HepG2 (cell line): ENCODE results near the gene CCL16. TPM values are rescaled to one million over a fixed set of nuclear protein-coding genes. Genes with fewer than 3 reads are reported as not detected.

Experiments
- ARID2 ChIP-seq: sonication (generic); formaldehyde crosslinking; IDR thresholded peaks from 2 replicates; pipeline ENCODE4 v1.8.1; 2022; ENCODE audit warnings: mild to moderate bottlenecking, missing genetic modification reagents, borderline replicate concordance
- DPF2 ChIP-seq: sonication (generic); formaldehyde crosslinking; IDR thresholded peaks from 2 replicates; pipeline ENCODE4 v1.4.0; 2020; ENCODE audit warnings: mild to moderate bottlenecking, low read depth, missing genetic modification reagents, borderline replicate concordance
- FOXK2 ChIP-seq: fragments of 450-650 bp; IDR thresholded peaks from 2 replicates; pipeline ENCODE4 v1.6.1; 2016
- GLI4 ChIP-seq: sonication (generic); formaldehyde crosslinking; IDR thresholded peaks from 2 replicates; pipeline ENCODE4 v1.5.1; 2020; ENCODE audit warnings: missing genetic modification reagents, mild to moderate bottlenecking, moderate library complexity, borderline replicate concordance
- NR2F2 ChIP-seq: IDR thresholded peaks from 2 replicates; pipeline ENCODE4 v1.6.1; 2012; ENCODE audit warnings: low read depth, inconsistent platforms, borderline replicate concordance
- PLRG1 ChIP-seq: fragments of 450-650 bp; conservative IDR thresholded peaks from 2 replicates; pipeline ENCODE4 v1.6.1; 2016
- POLR2G ChIP-seq: fragments of 200-400 bp; formaldehyde crosslinking; IDR thresholded peaks from 2 replicates; pipeline ENCODE4 v1.6.1; 2018; ENCODE audit warnings: mild to moderate bottlenecking, low read depth, low read length, moderate library complexity
- ZNF101 ChIP-seq: sonication (generic); formaldehyde crosslinking; IDR thresholded peaks from 2 replicates; pipeline ENCODE4 v1.4.0; 2020; ENCODE audit warnings: mild to moderate bottlenecking, low read depth, missing genetic modification reagents, borderline replicate concordance
- ZNF136 ChIP-seq: sonication (generic); formaldehyde crosslinking; IDR thresholded peaks from 2 replicates; pipeline ENCODE4 v1.8.1; 2022; ENCODE audit warnings: low read depth, mild to moderate bottlenecking, moderate library complexity, missing genetic modification reagents
- ZNF234 ChIP-seq: sonication (generic); formaldehyde crosslinking; conservative IDR thresholded peaks from 2 replicates; pipeline ENCODE4 v1.5.1; 2020; ENCODE audit warnings: mild to moderate bottlenecking, missing genetic modification reagents
- ZNF274 ChIP-seq: sonication (generic); formaldehyde crosslinking; IDR thresholded peaks from 2 replicates; pipeline ENCODE4 v1.5.1; 2020; ENCODE audit warnings: mild to moderate bottlenecking, missing genetic modification reagents
- ZNF446 ChIP-seq: sonication (generic); formaldehyde crosslinking; IDR thresholded peaks from 2 replicates; pipeline ENCODE4 v1.5.0; 2020; ENCODE audit warnings: mild to moderate bottlenecking, missing genetic modification reagents
- ZNF709 ChIP-seq: sonication (generic); formaldehyde crosslinking; IDR thresholded peaks from 2 replicates; pipeline ENCODE4 v1.5.0; 2020; ENCODE audit warnings: mild to moderate bottlenecking, missing genetic modification reagents
- polyA plus RNA-seq, 8 experiments: library from polyadenylated mRNA; depleted of rRNA in 3 of 8; stranded (reverse) in 7 of 8; unstranded in 1 of 8; fragments of >200 nt; fragmentation: Illumina TruSeq in 4 of 8; extraction: Trizol in 4 of 8; gene quantifications; 2 replicates each; pipeline versions ENCODE4 v1.2.1 to v1.2.3, GENCODE V29; 2011 to 2016; ENCODE audit warnings: low read depth in 4 of 8, missing spikeins in 1 of 8, mixed read lengths in 1 of 8; ENCODE audit not compliant: insufficient read depth in 1 of 8
- total RNA-seq, 5 experiments: library from RNA; depleted of rRNA; stranded (reverse); fragments of >200 nt; fragmentation: Illumina TruSeq; extraction: Trizol; gene quantifications; 2 replicates each; pipeline ENCODE4 v1.2.3, GENCODE V29; 2016; ENCODE audit warnings: low read depth in 1 of 5
- TF ChIP-seq, protein P1 (sequence below): sonication (generic); formaldehyde crosslinking; IDR thresholded peaks from 2 replicates; pipeline ENCODE4 v1.8.1; 2023; ENCODE audit warnings: mild to moderate bottlenecking, missing genetic modification reagents
- TF ChIP-seq, protein P2 (sequence below): sonication (generic); formaldehyde crosslinking; IDR thresholded peaks from 2 replicates; pipeline ENCODE4 v1.4.0; 2020; ENCODE audit warnings: missing genetic modification reagents
- TF ChIP-seq, protein P3 (sequence below): sonication (generic); formaldehyde crosslinking; IDR thresholded peaks from 2 replicates; pipeline ENCODE4 v1.8.1; 2022; ENCODE audit warnings: mild to moderate bottlenecking, missing genetic modification reagents
- TF ChIP-seq, protein P4 (sequence below), 2 experiments: fragments of 450-650 bp in 1 of 2; sonication (generic) in 1 of 2; formaldehyde crosslinking; IDR thresholded peaks; 2 replicates each; pipeline versions ENCODE4 v1.5.0 to v1.8.0; 2020 to 2022; ENCODE audit warnings: mild to moderate bottlenecking in 1 of 2, missing genetic modification reagents in 1 of 2
- TF ChIP-seq, protein P5 (sequence below): sonication (generic); formaldehyde crosslinking; IDR thresholded peaks from 2 replicates; pipeline ENCODE4 v1.4.0; 2020; ENCODE audit warnings: missing genetic modification reagents
- TF ChIP-seq, protein P6 (sequence below): sonication (generic); formaldehyde crosslinking; IDR thresholded peaks from 2 replicates; pipeline ENCODE4 v1.8.1; 2023; ENCODE audit warnings: mild to moderate bottlenecking, missing genetic modification reagents

The CCL16 gene
- total and polyA plus RNA-seq, 2 of the 13 experiments (the other 11 are each of a cell fraction or from before 2014, with no cell fraction given) = 2.0 to 14.7 TPM

DNA sequence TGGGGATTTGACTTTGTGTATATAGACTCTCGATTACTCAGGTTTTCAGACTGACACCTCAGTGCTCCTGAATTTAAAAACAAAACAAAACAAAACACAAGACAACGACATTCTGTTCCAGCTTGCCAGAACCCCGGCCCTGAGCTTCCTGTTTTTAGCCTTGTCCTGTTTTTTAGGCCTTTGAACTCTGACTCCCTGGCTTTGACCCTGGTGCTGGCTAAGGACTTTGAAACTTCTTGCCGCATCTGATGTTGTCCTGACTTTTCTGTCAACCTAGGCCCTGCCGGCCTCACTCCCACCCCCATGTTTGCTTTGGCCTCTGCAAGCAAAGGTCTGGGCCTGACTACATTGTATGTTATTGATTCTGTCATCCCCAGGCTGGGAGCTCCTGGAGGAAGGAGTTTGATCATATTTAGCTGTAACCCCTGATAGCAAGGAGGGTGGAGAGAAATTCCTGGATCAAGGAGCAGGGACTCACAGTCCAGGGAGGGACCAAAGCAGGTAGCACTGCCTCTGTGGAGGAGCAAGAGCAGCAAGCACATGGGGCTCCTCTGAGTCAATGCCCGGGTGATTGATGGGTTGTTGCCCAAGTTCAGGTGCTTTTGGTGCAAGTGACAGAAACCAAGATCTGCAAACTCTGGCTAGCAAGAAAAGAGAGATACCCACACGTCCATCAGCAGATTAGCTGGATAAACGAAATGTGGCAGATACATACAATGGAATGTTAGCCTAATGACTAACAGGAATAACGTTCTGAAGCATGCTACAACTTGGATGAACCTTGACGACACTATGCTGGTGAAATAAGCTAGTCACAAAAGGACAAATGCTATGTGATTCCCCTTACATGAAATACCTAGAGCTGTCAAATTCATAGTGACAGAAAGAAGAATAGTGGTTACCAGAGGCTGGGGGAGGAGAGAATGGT lies 7.7 kb downstream of the CCL16 start (continued):
- TF ChIP-seq, protein P1, sequence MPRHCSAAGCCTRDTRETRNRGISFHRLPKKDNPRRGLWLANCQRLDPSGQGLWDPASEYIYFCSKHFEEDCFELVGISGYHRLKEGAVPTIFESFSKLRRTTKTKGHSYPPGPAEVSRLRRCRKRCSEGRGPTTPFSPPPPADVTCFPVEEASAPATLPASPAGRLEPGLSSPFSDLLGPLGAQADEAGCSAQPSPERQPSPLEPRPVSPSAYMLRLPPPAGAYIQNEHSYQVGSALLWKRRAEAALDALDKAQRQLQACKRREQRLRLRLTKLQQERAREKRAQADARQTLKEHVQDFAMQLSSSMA (CRISPR knock-in tag) = no peak
- TF ChIP-seq PLRG1 = no peak
- TF ChIP-seq, protein P2, sequence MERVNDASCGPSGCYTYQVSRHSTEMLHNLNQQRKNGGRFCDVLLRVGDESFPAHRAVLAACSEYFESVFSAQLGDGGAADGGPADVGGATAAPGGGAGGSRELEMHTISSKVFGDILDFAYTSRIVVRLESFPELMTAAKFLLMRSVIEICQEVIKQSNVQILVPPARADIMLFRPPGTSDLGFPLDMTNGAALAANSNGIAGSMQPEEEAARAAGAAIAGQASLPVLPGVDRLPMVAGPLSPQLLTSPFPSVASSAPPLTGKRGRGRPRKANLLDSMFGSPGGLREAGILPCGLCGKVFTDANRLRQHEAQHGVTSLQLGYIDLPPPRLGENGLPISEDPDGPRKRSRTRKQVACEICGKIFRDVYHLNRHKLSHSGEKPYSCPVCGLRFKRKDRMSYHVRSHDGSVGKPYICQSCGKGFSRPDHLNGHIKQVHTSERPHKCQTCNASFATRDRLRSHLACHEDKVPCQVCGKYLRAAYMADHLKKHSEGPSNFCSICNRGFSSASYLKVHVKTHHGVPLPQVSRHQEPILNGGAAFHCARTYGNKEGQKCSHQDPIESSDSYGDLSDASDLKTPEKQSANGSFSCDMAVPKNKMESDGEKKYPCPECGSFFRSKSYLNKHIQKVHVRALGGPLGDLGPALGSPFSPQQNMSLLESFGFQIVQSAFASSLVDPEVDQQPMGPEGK (CRISPR knock-in tag) = peak; percentile 93
- TF ChIP-seq ZNF446 (CRISPR knock-in tag) = no peak
- peak; percentile 85 for TF ChIP-seq FOXK2
- no peak for TF ChIP-seq ZNF136 (CRISPR knock-in tag)
- no peak for TF ChIP-seq ZNF101 (CRISPR knock-in tag)
- no peak for TF ChIP-seq GLI4
- TF ChIP-seq, protein P3, sequence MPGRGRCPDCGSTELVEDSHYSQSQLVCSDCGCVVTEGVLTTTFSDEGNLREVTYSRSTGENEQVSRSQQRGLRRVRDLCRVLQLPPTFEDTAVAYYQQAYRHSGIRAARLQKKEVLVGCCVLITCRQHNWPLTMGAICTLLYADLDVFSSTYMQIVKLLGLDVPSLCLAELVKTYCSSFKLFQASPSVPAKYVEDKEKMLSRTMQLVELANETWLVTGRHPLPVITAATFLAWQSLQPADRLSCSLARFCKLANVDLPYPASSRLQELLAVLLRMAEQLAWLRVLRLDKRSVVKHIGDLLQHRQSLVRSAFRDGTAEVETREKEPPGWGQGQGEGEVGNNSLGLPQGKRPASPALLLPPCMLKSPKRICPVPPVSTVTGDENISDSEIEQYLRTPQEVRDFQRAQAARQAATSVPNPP = peak; percentile 73; the same call in 1 of the 2 replicates
- TF ChIP-seq NR2F2 = peak; percentile 97
- no peak; the same call in 1 of the 2 replicates for TF ChIP-seq POLR2G
- peak; percentile 98 for TF ChIP-seq DPF2 (CRISPR knock-in tag)
- no peak for TF ChIP-seq ZNF274 (CRISPR knock-in tag)
- peak; percentile 56; the same call in 1 of the 2 replicates for TF ChIP-seq ZNF709 (CRISPR knock-in tag)
- TF ChIP-seq, protein P4, sequence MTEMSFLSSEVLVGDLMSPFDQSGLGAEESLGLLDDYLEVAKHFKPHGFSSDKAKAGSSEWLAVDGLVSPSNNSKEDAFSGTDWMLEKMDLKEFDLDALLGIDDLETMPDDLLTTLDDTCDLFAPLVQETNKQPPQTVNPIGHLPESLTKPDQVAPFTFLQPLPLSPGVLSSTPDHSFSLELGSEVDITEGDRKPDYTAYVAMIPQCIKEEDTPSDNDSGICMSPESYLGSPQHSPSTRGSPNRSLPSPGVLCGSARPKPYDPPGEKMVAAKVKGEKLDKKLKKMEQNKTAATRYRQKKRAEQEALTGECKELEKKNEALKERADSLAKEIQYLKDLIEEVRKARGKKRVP (CRISPR knock-in tag; IDR thresholded peaks at IDR 0.05) = peak in 1 of 2 experiments; percentile 81; a peak in 2 of 4 replicates
- TF ChIP-seq, protein P5, sequence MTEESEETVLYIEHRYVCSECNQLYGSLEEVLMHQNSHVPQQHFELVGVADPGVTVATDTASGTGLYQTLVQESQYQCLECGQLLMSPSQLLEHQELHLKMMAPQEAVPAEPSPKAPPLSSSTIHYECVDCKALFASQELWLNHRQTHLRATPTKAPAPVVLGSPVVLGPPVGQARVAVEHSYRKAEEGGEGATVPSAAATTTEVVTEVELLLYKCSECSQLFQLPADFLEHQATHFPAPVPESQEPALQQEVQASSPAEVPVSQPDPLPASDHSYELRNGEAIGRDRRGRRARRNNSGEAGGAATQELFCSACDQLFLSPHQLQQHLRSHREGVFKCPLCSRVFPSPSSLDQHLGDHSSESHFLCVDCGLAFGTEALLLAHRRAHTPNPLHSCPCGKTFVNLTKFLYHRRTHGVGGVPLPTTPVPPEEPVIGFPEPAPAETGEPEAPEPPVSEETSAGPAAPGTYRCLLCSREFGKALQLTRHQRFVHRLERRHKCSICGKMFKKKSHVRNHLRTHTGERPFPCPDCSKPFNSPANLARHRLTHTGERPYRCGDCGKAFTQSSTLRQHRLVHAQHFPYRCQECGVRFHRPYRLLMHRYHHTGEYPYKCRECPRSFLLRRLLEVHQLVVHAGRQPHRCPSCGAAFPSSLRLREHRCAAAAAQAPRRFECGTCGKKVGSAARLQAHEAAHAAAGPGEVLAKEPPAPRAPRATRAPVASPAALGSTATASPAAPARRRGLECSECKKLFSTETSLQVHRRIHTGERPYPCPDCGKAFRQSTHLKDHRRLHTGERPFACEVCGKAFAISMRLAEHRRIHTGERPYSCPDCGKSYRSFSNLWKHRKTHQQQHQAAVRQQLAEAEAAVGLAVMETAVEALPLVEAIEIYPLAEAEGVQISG (CRISPR knock-in tag) = peak; percentile 79; the same call in 1 of the 2 replicates
- TF ChIP-seq ZNF234 (CRISPR knock-in tag) = no peak
- TF ChIP-seq, protein P6, sequence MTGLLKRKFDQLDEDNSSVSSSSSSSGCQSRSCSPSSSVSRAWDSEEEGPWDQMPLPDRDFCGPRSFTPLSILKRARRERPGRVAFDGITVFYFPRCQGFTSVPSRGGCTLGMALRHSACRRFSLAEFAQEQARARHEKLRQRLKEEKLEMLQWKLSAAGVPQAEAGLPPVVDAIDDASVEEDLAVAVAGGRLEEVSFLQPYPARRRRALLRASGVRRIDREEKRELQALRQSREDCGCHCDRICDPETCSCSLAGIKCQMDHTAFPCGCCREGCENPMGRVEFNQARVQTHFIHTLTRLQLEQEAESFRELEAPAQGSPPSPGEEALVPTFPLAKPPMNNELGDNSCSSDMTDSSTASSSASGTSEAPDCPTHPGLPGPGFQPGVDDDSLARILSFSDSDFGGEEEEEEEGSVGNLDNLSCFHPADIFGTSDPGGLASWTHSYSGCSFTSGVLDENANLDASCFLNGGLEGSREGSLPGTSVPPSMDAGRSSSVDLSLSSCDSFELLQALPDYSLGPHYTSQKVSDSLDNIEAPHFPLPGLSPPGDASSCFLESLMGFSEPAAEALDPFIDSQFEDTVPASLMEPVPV (CRISPR knock-in tag) = no peak
- no peak for TF ChIP-seq ARID2
